HG03442 (cell line): ENCODE measurements around the gene RHOC.

Experiments
- ATAC-seq: cut with Tn5 transposase; IDR thresholded peaks from one replicate; pipeline ENCODE4 v1.9.1; 2021; ENCODE audit warnings: mild to moderate bottlenecking, moderate library complexity; ENCODE audit not compliant: unreplicated experiment

RHOC gene

DNA sequence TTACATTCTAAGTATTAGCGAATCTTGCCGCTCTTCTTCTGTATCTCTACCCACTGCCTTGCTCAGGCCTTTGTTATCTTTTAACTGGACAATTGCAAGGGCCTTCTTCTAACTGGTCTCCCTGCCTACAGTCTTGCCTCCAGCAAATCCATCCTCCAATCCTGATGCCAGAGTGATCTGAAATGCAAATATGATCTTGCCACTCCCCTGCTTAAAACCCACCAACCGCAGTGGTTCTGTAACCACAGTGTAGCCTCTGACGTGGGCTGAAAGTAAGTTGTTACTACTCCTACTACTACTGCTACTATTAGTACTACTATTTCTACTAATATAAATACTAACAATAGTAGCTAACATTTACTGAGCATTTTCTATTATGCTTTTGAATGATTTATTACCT, 20.1 kb downstream of the RHOC start:
- no peak for ATAC-seq

DNA sequence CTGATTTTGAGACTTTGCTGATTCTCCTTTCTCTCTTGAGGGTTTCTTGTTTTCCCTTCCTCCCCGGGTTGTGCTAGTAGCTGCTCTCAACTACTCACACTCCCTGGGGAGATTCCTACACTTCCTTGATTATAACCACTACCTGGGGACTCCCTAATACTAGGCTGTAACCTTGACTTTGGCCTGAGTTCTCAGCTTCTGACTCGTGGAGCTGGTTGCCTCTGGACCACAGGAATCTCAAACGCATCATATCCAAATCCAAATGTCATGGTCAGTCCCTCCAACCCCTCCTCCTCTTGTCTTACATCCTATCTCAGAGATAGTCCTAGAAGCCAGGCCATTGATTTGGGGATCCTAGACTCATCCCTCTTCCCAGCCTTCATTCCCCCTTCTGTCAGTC, 20.5 kb downstream of the RHOC start:
- no peak for ATAC-seq

DNA sequence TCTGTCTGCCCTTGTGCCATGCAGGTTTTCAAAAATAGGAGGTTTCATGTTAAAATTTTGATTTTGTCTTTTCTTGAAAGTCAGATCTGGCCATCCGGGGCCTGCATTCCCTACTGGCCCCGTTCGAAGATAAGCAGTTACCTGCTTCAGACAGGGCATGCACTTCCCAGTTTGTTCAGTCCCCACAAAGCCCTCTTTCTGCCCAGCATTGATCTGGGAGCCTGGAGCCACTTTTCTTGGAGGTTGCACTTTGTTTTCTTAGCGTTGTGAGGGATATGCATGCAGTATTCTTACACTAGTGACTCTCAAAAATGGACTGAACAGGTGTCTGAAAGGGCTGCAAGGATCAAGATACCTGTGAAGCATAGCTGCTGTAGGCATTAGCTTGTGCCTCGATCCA, 21.0 kb downstream of the RHOC start:
- no peak for ATAC-seq

DNA sequence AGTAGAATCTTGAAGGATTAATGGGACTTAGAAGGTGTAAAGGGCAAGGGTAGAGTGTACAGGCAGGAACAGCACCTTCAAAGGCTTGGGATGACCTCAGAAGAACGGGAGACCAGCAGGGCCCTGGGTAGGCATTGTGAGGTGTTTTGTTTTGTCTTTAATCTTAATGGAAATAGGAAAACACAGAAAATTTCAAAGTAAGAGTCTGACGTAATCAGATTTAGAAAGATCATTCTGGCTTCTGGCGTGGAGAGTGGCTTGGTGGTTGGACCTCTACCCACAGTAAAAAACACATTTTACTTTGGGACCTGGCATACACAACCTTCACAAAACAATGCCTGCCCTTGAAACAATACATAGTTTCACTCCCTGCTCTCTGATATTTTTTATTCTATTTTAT, 28.3 kb downstream of the RHOC start:
- ATAC-seq: no peak

DNA sequence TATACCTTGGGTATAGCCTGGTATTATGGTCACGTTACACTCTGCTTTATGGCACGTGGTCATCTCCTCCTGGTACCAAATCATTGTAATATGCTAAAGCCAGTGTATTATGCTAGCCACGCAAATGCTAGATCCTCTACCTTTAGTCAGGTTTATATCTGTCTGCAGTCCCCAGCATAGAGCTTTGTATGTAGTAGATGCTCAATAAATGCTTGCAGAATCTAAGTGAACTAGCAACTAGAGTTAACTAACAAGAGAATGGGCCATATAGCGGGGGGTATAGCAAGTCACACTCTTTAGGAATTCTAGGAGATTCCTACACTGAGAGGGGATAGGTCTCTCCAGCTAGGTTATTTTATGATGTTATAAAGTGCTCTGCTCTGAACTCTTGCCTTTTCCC, 29.4 kb downstream of the RHOC start:
- ATAC-seq: no peak

DNA sequence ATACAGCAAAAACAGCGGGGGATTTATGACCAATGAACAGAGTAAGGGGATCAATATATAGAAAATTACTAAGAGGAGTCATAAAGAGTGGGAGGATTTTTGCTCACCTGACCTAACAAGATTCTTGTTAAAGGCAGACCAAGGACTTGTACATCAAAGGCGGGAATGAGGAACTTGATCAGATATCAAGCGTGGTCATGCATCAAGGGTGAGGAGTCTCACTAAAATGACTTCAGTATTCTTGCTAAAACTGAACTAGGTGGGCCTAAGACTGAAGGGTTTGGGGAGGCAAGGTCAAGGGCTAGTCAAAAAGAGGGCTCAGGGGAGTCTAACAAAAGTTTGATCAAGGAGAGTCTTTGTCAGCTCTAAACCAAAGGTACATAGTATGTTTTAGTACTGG, 30.4 kb downstream of the RHOC start:
- ATAC-seq: no peak

DNA sequence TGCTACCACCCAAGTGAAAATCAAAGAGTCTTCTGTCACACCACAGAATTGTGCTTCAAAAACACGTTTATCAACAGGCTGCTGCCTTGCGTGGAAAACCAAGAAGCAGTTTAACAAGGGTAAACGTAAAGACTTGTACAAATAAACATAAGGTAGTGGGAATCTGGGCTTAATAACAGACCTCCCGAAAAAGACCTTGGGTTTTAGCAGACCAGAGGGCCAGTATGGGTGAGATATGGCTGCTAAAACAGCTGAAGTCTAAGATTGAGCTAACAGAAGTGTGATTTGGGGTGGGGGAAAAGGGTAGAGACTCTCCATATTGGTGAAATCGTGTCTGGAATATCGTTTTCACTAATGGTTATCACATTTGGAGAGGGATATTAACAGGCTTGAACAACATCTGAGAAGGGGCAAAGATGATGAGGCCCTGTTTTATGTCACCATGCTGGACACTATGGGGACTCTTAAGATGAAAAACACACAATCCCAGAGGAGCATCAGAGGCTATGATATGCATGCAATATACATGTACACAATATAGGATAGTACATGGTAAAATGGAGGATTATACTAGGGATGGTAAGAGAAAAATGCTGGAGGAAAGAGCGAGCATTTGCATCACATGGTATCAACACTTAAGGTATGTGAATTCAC, 31.1 kb downstream of the RHOC start:
- ATAC-seq: no peak

DNA sequence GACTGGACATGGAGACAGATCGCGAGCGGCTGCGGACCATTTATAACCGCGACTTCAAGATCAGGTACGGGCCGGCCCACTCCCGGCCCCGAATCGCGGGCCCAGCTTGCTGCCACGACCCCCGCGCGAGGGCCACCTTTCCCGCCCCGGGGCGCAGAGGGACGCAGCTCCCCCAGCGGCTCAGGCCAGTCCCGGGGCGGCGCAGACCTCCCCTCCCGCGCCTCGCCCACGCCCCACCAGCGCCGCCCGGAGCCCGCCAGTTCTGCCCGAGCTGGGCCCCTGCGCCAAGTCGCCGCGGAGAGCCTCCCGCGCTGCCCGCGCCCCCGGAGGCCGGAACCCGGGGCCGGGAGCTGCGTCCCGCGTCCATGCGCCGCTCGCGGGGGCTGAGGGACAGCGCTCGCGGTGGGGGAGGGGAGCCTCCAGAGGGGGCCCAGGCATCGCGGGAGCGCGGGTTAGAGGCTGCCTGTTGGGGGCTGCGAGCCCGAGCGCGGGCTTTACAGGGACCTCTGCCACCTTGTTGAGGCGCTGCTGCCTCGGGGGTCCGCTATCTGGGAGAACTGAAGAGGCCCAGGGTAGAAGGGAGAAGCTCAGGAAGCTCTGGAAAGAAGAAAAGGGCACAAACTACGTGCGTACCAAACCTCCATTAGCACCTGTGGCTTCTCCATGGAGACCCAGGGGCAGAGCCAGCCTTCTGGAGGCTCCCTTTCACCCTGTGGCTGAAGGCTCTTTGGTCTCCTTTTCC, 31.8 kb downstream of the RHOC start:
- ATAC-seq: peak; percentile 47

DNA sequence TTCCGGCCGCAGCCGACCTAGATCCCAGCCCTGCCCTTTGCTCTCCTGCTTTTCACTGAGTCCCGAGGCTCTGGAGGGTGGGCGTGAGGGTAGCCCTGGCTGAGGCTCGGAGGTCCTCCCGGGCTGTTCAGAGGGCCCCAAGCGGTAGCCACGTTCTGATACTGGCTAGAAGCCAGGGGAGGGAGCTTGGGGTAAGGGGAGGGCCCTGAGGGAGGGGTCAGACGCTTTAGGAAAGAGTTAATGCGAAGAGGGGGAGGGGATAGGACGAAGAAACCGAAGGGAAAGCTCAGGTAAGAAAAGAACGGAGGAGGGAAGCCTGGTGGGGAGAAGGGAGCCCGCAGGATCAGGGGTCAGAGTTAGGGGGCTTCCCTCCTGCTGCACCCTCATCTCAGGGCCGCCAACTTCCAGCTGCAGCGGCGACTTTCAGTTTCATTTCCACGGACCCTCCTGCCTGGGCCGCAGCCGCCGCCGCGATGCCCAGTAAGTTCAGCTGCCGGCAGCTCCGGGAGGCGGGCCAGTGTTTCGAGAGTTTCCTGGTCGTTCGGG, 32.4 kb downstream of the RHOC start, which contains the start of gene MOV10:
Gene MOV10, plus strand, starts transcription at position 220 of the 546 bp plus-strand sequence. Its CDS starts 254 bp downstream, at position 474.
- ATAC-seq: peak; percentile 45

DNA sequence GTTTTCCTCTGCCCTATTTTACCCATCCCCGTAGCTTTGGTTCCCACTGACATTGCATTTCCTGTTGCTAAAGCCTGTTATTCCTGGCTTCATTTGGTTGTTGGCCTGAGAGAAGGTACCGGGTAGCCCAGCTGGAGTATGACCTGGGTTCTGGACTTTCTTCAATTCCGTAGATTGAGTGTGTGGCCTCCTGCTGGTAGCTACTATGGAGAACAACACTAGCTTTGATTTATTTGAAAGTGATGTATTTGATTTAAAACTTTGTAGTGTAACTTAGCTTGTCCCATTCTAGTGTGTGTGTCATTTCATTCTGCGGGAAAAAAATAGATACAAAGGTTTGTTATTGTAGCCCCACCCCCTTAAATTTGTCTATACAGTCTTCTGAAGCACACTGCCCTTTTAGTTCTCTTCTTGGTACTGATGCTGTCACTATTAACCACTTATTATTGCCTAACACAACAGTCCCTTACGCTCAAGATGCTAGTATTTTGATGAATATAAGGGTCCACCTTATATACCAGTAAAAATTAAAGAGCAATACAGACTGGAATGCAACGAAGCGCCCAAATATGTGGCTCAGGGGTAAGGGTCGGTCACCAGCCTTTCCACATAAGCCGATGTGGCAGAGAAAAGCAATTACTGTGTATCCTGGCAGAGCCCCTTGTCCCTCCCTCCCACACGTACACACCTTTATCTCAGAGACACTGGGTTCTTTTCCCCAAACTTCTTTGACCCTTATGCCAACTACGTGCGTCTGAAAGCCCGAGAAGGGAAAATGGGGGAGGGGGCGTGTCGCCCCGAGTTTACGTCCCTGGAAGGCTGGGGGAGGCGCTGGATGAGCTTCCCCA, 33.1 kb downstream of the RHOC start:
- peak; percentile 4 for ATAC-seq

DNA sequence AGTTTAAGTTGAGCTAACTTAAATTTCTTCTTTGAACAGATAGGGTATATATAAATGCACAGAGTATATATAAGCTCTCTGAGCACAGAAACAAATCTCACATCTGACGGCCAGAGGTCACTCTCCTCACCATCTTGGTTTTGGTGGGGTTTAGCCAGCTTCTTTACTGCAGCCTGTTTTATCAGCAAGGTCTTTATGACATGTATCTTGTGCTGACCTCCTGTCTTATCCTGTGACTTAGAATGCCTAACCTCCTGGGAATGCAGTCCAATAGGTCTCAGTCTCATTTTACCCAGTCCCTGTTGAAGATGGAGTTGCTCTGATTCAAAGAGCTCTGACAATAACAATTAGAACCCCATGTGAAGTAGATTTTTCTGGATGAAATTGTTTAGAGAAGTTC, 34.1 kb downstream of the RHOC start:
- ATAC-seq: no peak

DNA sequence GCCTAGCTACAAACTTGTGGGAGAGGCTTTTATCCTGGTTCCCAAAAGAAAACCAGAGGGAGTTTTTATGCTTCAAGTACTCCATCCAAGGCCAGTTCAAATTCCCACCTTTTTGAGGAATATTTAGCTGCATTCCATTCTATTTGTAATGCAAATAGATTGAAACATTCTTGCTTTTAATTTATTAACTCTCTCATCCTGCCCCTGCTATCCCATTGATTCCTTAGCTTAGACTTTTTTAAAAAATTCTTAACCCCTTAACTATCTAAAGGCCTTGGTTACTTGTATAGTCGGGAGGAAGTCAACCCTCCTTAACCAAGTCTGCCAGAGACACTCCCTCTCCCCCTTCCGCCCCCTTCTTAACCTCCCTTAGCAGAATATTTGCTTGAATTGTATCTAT, 34.9 kb downstream of the RHOC start:
- ATAC-seq: no peak

DNA sequence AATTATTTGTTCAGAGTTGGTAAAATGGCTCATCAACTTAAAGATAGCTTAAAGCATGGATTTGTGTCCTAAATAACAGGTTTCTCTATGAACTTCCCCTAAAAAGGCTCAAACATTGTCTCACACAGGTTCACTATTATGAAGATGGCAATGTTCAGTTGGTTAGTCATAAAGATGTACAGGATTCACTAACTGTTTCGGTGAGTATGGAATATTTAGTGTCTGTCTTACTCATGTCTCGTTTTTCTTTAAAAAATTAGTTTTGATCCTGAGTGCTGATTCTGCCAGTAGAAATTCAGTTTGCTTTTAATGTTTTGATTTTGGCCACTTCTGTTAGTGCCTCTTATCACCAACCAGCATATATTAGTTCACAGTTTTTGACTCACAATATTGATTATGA, 40.0 kb downstream of the RHOC start:
- ATAC-seq: no peak

DNA sequence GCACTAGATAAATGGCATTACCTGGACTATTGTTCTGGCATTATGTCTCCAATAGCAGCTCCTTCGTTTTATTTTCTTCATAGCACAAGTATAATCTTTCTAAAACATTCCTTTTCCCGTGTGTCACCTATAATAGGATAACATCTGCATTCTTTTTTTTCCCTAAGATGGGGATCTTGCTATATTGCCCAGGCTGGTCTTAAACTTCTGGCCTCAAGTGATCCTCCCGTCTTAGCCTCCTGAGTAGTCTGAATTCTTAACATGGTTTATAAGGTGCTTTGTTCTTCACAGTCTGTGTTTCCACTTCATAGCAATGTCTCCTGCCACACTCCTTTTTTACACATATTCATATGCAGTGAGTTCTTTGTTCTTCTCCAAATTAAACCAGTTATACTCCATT, 41.1 kb downstream of the RHOC start:
- ATAC-seq: no peak

DNA sequence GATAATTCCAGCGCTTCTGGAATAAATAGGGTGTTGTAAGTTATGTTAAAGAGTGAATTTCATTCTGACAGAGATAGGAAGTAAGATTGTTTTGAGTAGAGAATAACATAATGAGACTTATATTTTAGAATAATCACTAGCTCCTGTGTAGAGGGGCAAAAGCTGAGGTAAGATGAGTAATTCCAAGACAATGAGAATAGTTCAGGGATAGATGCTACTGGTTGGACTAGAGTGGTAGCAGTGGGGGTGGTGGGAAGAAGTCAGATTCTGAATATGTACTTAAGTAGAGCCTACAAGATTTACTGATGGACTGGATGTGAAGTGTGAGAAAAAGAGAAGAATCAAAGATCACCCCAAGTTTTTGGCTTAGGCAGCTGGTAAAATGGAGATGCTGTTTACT, 55.7 kb downstream of the RHOC start:
- no peak for ATAC-seq
